OCI-LY7 (cell line): Measurements from ENCODE around the gene TNS3. TPM values are rescaled to one million over a fixed set of nuclear protein-coding genes. Genes with fewer than 3 reads are reported as not detected.

ENCODE experiments used
- BruUV-seq: library from RNA; stranded (reverse); fragments of 400-500 nt; replicated peaks from 2 replicates; lab custom pipeline; 2021; lab: Mats Ljungman, UMichigan
- CTCF ChIA-PET: fragments of 300-600 bp; sonication (Branson Sonifier 250); formaldehyde crosslinking; loops from one replicate; lab custom pipeline; 2022; ENCODE audit warnings: antibody characterized with exemption; ENCODE audit not compliant: unreplicated experiment; lab: Charles Lee
- POLR2A ChIA-PET: fragments of 300-600 bp; sonication (Branson Sonifier 250); formaldehyde crosslinking; loops from one replicate; lab custom pipeline; 2022; ENCODE audit warnings: antibody characterized with exemption; lab: Charles Lee
- DNase-seq: peaks from one replicate; pipeline ENCODE4 v3.0.0-alpha.2; 2015; ENCODE audit warnings: low spot score
- H2AFZ ChIP-seq: fragments of 200-600 bp; sonication (generic), shearing (Covaris generic); 2 replicates; pipeline ENCODE4 v1.6.1; 2014; ENCODE audit warnings: mild to moderate bottlenecking, antibody characterized with exemption, low read length, moderate library complexity
- H3K27ac ChIP-seq: fragments of 200-600 bp; sonication (generic); 2 replicates; pipeline ENCODE4 v1.5.1; 2014; ENCODE audit warnings: mixed run types, low read depth, mild to moderate bottlenecking, moderate library complexity, low read length, inconsistent platforms; ENCODE audit not compliant: poor library complexity, severe bottlenecking
- H3K36me3 ChIP-seq: fragments of 200-600 bp; sonication (generic); 2 replicates; pipeline ENCODE4 v1.6.1; 2014; ENCODE audit warnings: mild to moderate bottlenecking, antibody characterized with exemption, low read length, moderate library complexity, mixed read lengths; ENCODE audit not compliant: insufficient read depth
- H3K4me1 ChIP-seq: fragments of 200-600 bp; sonication (generic); 2 replicates; pipeline ENCODE4 v1.5.1; 2014; ENCODE audit warnings: mild to moderate bottlenecking, low read length; ENCODE audit not compliant: insufficient read depth, poor library complexity, severe bottlenecking
- H3K4me2 ChIP-seq: fragments of 200-600 bp; sonication (generic); 2 replicates; pipeline ENCODE4 v1.6.1; 2014; ENCODE audit warnings: mild to moderate bottlenecking, low read length
- H3K4me3 ChIP-seq: fragments of 200-600 bp; sonication (generic); 2 replicates; pipeline ENCODE4 v1.5.1; 2014; ENCODE audit warnings: mild to moderate bottlenecking, low read depth, low read length; ENCODE audit not compliant: poor library complexity, severe bottlenecking
- H3K79me2 ChIP-seq: fragments of 200-600 bp; sonication (generic); 2 replicates; pipeline ENCODE4 v1.6.1; 2016; ENCODE audit warnings: low read depth, mild to moderate bottlenecking, low read length, moderate library complexity, mixed read lengths; ENCODE audit not compliant: insufficient read depth
- H3K9me2 ChIP-seq: fragments of 200-600 bp; sonication (generic); 2 replicates; pipeline ENCODE4 v1.6.1; 2016; ENCODE audit warnings: mild to moderate bottlenecking, low read length, mixed read lengths; ENCODE audit not compliant: insufficient read depth
- H3K9me3 ChIP-seq: fragments of 200-600 bp; sonication (generic); 2 replicates; pipeline ENCODE4 v1.6.1; 2014; ENCODE audit warnings: mild to moderate bottlenecking, mixed run types, low read length, mixed read lengths
- H4K20me1 ChIP-seq: fragments of 200-600 bp; sonication (generic); 2 replicates; pipeline ENCODE4 v1.6.1; 2014; ENCODE audit warnings: mild to moderate bottlenecking, antibody characterized with exemption, low read length, moderate library complexity, mixed read lengths; ENCODE audit not compliant: insufficient read depth
- CTCF ChIP-seq: fragments of 200-600 bp; sonication (generic); conservative IDR thresholded peaks from 2 replicates; pipeline ENCODE4 v1.5.1; 2014; ENCODE audit warnings: mild to moderate bottlenecking, antibody characterized with exemption, low read length, moderate library complexity, mixed read lengths
- EZH2phosphoT487 ChIP-seq: fragments of 200-600 bp; sonication (generic); IDR thresholded peaks from 2 replicates; pipeline ENCODE4 v1.6.1; 2018; ENCODE audit warnings: low read depth, borderline replicate concordance, mild to moderate bottlenecking, mixed run types, antibody characterized with exemption, low read length, moderate library complexity, mixed read lengths
- intact Hi-C: fragments of 100-400 bp; cut with micrococcal nuclease; formaldehyde crosslinking; loops from one replicate; pipeline ENCODE4 v1.10.0; 2022; ENCODE audit not compliant: unreplicated experiment
- total RNA-seq, 2 experiments: library from RNA; depleted of rRNA in 1 of 2; stranded (reverse); fragments of >200 nt in 1 of 2; shearing (Covaris generic) in 1 of 2; gene quantifications; 2 replicates each; pipeline ENCODE4 v1.2.3, GENCODE V29; 2014 to 2022

TNS3 gene
- total RNA-seq, 2 experiments from 2014 or later, result 9.5 to 42.1 TPM

DNA sequence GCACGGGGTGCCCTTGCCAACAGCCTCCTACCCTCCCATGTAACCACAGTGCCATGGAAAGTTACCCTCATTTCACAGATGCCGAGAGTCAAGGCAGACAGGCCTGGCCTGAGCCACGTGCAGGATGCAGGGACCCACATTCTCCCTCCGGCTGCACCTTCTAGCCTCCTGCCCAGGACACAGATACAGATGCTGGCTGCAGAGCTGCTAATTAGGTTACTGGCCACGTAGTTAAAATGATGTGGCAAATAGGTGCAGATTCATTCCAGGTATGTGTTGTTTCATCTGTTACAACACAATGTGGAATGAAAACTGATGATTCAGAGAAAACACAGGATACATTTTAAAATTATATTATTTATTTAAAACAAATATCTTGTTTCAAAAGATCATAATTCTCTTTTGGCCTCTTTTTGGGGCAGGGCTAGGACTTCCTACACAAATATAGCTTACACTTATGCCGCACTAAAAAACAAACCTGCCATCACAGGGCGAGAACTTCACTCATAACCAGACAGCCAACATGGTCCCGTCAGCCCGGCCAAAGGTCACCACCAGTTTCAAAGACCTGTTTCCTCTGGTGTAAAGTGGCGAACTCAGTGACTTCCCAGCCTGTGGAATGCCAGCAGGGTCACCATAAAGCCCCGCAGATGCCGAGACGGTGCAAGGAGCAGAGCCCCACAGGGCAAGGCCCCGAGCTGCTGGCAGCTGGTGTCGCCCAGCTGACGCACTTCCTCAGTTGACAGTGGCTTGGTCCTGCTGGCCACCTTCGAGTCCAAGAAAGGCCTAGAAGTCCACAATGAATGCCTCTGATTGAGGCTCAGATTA, 83.5 kb downstream of the TNS3 start:
- BruUV-seq, result no TSS peak
- Histone ChIP-seq H3K79me2 (no peaks in the 10 kb centered on the region), H3K27ac (peak overlapping the region; percentile 86), H3K4me3 (no peak overlapping the region), H3K36me3 (no peaks in the 10 kb centered on the region), H3K4me1 (peaks cover 53% of the 10 kb centered on the region), H2AFZ (peak overlapping the region; percentile 70; the same call in 1 of the 2 replicates), H4K20me1 (no peaks in the 10 kb centered on the region), H3K4me2 (peak overlapping the region; percentile 74), H3K9me2 (no peaks in the 10 kb centered on the region), H3K9me3 (no peaks in the 10 kb centered on the region)
- POLR2A ChIA-PET, result interaction anchor here (0.8 to 1.9 kb wide), 5 partner anchors 9 to 18 kb away, joined by 3 to 7 read pairs (median 4); no protein-coding TSS in a partner anchor
- DNase-seq, result peak; percentile 37
- CTCF ChIA-PET, result interaction anchor here (0.6 kb wide), 1 partner anchor 474 kb away, joined by 4 read pairs; no protein-coding TSS in a partner anchor
- TF ChIP-seq EZH2phosphoT487 (no peak), CTCF (no peak)
- intact Hi-C loops, result loop anchor here (5.0 kb wide), 3 partner anchors 79 to 174 kb away; no protein-coding TSS in a partner anchor

DNA sequence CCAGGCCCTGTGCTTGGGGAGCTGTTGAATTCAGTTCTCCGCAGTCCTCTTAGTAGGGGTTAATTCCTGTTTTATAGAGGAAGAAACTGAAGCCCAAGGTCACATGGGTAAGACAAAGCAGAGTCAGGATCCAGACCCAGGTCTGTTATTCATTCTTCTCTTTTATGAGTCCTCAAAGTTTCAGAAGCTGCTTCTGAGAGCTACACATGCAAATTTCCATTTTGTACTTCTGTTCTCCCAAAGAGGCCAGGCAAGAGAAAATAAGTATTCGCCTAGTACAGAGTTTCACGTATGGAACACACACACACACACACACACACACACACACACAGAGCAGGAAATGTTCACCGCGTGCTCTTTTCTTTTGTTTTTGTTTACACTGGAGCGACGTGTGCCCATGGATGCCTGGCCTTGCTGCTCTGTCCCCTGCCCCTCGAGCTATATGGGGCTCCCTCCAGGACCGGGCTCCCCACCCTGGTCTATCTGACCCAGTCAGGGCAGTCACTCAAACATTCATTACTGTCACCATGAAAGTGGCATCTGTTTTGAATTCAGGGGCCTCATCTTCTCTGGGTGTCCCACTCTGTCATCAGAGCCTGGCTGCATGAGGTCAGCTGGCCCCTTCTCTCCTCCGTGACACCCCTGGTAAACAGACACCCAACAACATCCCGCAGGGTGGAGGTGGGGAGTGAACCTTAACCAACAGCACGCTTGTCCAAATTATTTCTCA, 84.4 kb downstream of the TNS3 start:
- Histone ChIP-seq H4K20me1 (no peaks in the 10 kb centered on the region), H2AFZ (peak overlapping the region; percentile 70), H3K79me2 (no peaks in the 10 kb centered on the region), H3K4me2 (peak overlapping the region; percentile 74), H3K9me3 (no peaks in the 10 kb centered on the region), H3K4me1 (peaks cover 53% of the 10 kb centered on the region), H3K4me3 (peak overlapping the region; percentile 32), H3K36me3 (no peaks in the 10 kb centered on the region), H3K27ac (peak overlapping the region; percentile 86), H3K9me2 (no peaks in the 10 kb centered on the region)
- no TSS peak for BruUV-seq
- intact Hi-C loops, result loop anchor here (5.0 kb wide), 3 partner anchors 80 to 175 kb away; no protein-coding TSS in a partner anchor
- CTCF ChIA-PET, result interaction anchor here (0.6 kb wide), 3 partner anchors 43 to 475 kb away, joined by 3 to 8 read pairs (median 4); no protein-coding TSS in a partner anchor
- peak; percentile 87 for DNase-seq
- POLR2A ChIA-PET, result interaction anchor here (0.6 to 2.3 kb wide), 16 partner anchors 8 to 440 kb away, joined by 3 to 8 read pairs (median 4); no protein-coding TSS in a partner anchor
- TF ChIP-seq CTCF, result no peak
- no peak for TF ChIP-seq EZH2phosphoT487
